Small intestine (tissue), 7 donors: ENCODE results near the gene ADCY6. TPM values are rescaled to one million over a fixed set of nuclear protein-coding genes. Genes with fewer than 3 reads are reported as not detected.

Source experiments
- DNase-seq, 2 donors: peaks; one replicate each; pipeline versions ENCODE4 v3.0.0 to v3.0.0-alpha.2; 2013
- FAIRE-seq: peaks from 2 replicates; lab custom pipeline; 2012; peaks lifted over from hg19 to GRCh38; lab: Jason Lieb, UNC
- H3K27ac ChIP-seq, 3 donors: one replicate each; pipeline ENCODE4 v1.5.1; 2013; ENCODE audit warnings: low read length in 2 of 3, mild to moderate bottlenecking in 2 of 3, control low read depth in 1 of 3, inconsistent platforms in 1 of 3, low read depth in 1 of 3, moderate library complexity in 1 of 3
- H3K27me3 ChIP-seq, 3 donors: one replicate each; pipeline ENCODE4 v1.6.1; 2013; ENCODE audit warnings: low read length in 3 of 3, inconsistent platforms in 1 of 3; ENCODE audit not compliant: control insufficient read depth in 3 of 3, insufficient read depth in 3 of 3
- H3K36me3 ChIP-seq, 3 donors: one replicate each; pipeline ENCODE4 v1.6.1; 2013; ENCODE audit warnings: low read length in 3 of 3, inconsistent platforms in 1 of 3, low read depth in 1 of 3, mild to moderate bottlenecking in 1 of 3, moderate library complexity in 1 of 3; ENCODE audit not compliant: control insufficient read depth in 3 of 3, insufficient read depth in 2 of 3
- H3K4me1 ChIP-seq, 3 donors: one replicate each; pipeline ENCODE4 v1.6.1; 2013; ENCODE audit warnings: low read length in 2 of 3, inconsistent platforms in 1 of 3, low read depth in 1 of 3, mild to moderate bottlenecking in 1 of 3, moderate library complexity in 1 of 3; ENCODE audit not compliant: control insufficient read depth in 3 of 3, insufficient read depth in 2 of 3
- H3K4me3 ChIP-seq, 3 donors: one replicate each; pipeline ENCODE4 v1.5.1; 2013; ENCODE audit warnings: low read length in 3 of 3, control low read depth in 1 of 3, inconsistent platforms in 1 of 3, low read depth in 1 of 3, mild to moderate bottlenecking in 1 of 3, moderate library complexity in 1 of 3
- H3K9me3 ChIP-seq, 2 donors: one replicate each; pipeline ENCODE4 v1.6.1; 2013; ENCODE audit warnings: low read depth in 1 of 2, low read length in 1 of 2; ENCODE audit not compliant: control insufficient read depth in 2 of 2, insufficient read depth in 1 of 2
- WGBS, 3 donors: extraction: QIAGEN DNeasy Blood & Tissue Kit; methylation state at CpG; one replicate each; pipeline ENCODE4 v1.1.7; 2013; 5-methylcytosine and 5-hydroxymethylcytosine counted together
- polyA plus RNA-seq, 4 donors: library from polyadenylated mRNA; stranded (reverse) in 3 of 4; unstranded in 1 of 4; fragments of 200-250 nt in 3 of 4; fragments of 120-200 nt in 1 of 4; gene quantifications; one replicate each; pipeline versions ENCODE4 v1.2.1 to v1.2.3, GENCODE V29; 2013
- donor health status: healthy with polysubstance abuse.
- donor health status: control.
- donor health status: control.
- donor health status: Bipolar disorder and iron deficiency.
- donor health status: healthy.

Gene ADCY6
- polyA plus RNA-seq, 4 donors: 14.1 to 56.6 (median 23.9) TPM

- H3K4me1 ChIP-seq: peaks cover 0 to 3% (median 0%) of the 10 kb centered on the region in 3 donors
- no peak overlapping the region for H3K4me3 ChIP-seq
- DNase-seq: no peak
- peaks cover 20 to 87% (median 23%) of the 10 kb centered on the region in 3 donors for H3K36me3 ChIP-seq
- no peaks in the 10 kb centered on the region for H3K9me3 ChIP-seq
- no peak for FAIRE-seq
- H3K27me3 ChIP-seq: no peaks in the 10 kb centered on the region
- WGBS, 3 donors: 84 to 89% (median 89%) methylated on average over 8 of the region's 8 CpGs
- no peak overlapping the region for H3K27ac ChIP-seq
Observed at GRCh38 chr12:48827026-48827425, 38.1 kb upstream of the ADCY6 start.

- DNase-seq: no peak
Observed at GRCh38 chr12:48826209-48826855, 37.4 kb upstream of the ADCY6 start.

GRCh38 chr12:48824905-48825304, 36.0 kb upstream of the ADCY6 start:
- Histone ChIP-seq H3K4me3 (no peak overlapping the region), H3K36me3 (peaks cover 3 to 68% (median 6%) of the 10 kb centered on the region in 3 donors), H3K4me1 (peaks cover 0 to 3% (median 0%) of the 10 kb centered on the region in 3 donors), H3K27me3 (no peaks in the 10 kb centered on the region), H3K27ac (no peak overlapping the region), H3K9me3 (no peaks in the 10 kb centered on the region)
- FAIRE-seq (no peak), DNase-seq (no peak)
- 90 to 98% (median 95%) methylated on average over 4 of the region's 4 CpGs for WGBS, 3 donors

More at GRCh38 chr12:48826209-48826855, 37.4 kb upstream of the ADCY6 start:
- Histone ChIP-seq H3K9me3 (no peaks in the 10 kb centered on the region), H3K27me3 (no peaks in the 10 kb centered on the region), H3K4me1 (peaks cover 0 to 3% (median 0%) of the 10 kb centered on the region in 3 donors), H3K27ac (no peak overlapping the region), H3K4me3 (no peak overlapping the region), H3K36me3 (peaks cover 15 to 80% (median 19%) of the 10 kb centered on the region in 3 donors)
- 85 to 86% (median 86%) methylated on average over 15 of the region's 15 CpGs for WGBS, 3 donors
- FAIRE-seq: no peak

GRCh38 chr12:48824112-48824511, 35.2 kb upstream of the ADCY6 start:
- Histone ChIP-seq H3K27me3 (peaks cover 0 to 4% (median 0%) of the 10 kb centered on the region in 3 donors), H3K4me1 (peaks cover 0 to 4% (median 3%) of the 10 kb centered on the region in 3 donors), H3K9me3 (no peaks in the 10 kb centered on the region), H3K36me3 (peaks cover 0 to 60% (median 4%) of the 10 kb centered on the region in 3 donors), H3K27ac (no peak overlapping the region), H3K4me3 (no peak overlapping the region)
- WGBS, 3 donors: 74 to 87% (median 75%) methylated on average over 10 to 12 of the region's 12 CpGs
- FAIRE-seq: no peak
- no peak for DNase-seq

GRCh38 chr12:48823281-48823680, 34.4 kb upstream of the ADCY6 start:
- H3K36me3 ChIP-seq: peaks cover 0 to 52% (median 0%) of the 10 kb centered on the region in 3 donors
- peaks cover 0 to 7% (median 3%) of the 10 kb centered on the region in 3 donors for H3K4me1 ChIP-seq
- no peak for DNase-seq
- WGBS, 3 donors: 91 to 96% (median 93%) methylated on average over 11 of the region's 11 CpGs
- no peak overlapping the region for H3K27ac ChIP-seq
- H3K9me3 ChIP-seq: no peaks in the 10 kb centered on the region
- no peak overlapping the region for H3K4me3 ChIP-seq
- no peak for FAIRE-seq
- peaks cover 0 to 6% (median 0%) of the 10 kb centered on the region in 3 donors for H3K27me3 ChIP-seq

- H3K4me3 ChIP-seq: no peak overlapping the region
- no peaks in the 10 kb centered on the region for H3K9me3 ChIP-seq
- peaks cover 0 to 46% (median 0%) of the 10 kb centered on the region in 3 donors for H3K36me3 ChIP-seq
- DNase-seq (no peak), FAIRE-seq (no peak)
- WGBS, 3 donors: 52 to 72% (median 56%) methylated on average over 2 of the region's 2 CpGs
- H3K27ac ChIP-seq: no peak overlapping the region
- peaks cover 0 to 13% (median 3%) of the 10 kb centered on the region in 3 donors for H3K4me1 ChIP-seq
- peaks cover 0 to 10% (median 0%) of the 10 kb centered on the region in 3 donors for H3K27me3 ChIP-seq
Observed at GRCh38 chr12:48822711-48823110, 33.8 kb upstream of the ADCY6 start.

- no peak overlapping the region for H3K27ac ChIP-seq
- H3K27me3 ChIP-seq: peaks cover 0 to 16% (median 0%) of the 10 kb centered on the region in 3 donors
- H3K4me1 ChIP-seq: peaks cover 0 to 14% (median 3%) of the 10 kb centered on the region in 3 donors
- H3K9me3 ChIP-seq: no peaks in the 10 kb centered on the region
- peaks cover 0 to 40% (median 0%) of the 10 kb centered on the region in 3 donors for H3K36me3 ChIP-seq
- no peak for FAIRE-seq
- H3K4me3 ChIP-seq: no peak overlapping the region
- 17 to 74% (median 44%) methylated on average over 5 of the region's 5 CpGs for WGBS, 3 donors
- DNase-seq: peak in 1 of 2 donors; percentile 65
Observed at GRCh38 chr12:48822139-48822538, 33.2 kb upstream of the ADCY6 start.

- H3K36me3 ChIP-seq: peaks cover 0 to 21% (median 0%) of the 10 kb centered on the region in 3 donors
- peaks cover 0 to 27% (median 10%) of the 10 kb centered on the region in 3 donors for H3K4me1 ChIP-seq
- H3K9me3 ChIP-seq: no peaks in the 10 kb centered on the region
- FAIRE-seq: no peak
- WGBS, 3 donors: 73 to 90% (median 89%) methylated on average over 4 to 5 of the region's 5 CpGs
- no peak for DNase-seq
- H3K27me3 ChIP-seq: peaks cover 0 to 16% (median 0%) of the 10 kb centered on the region in 3 donors
- no peak overlapping the region for H3K27ac ChIP-seq
- H3K4me3 ChIP-seq: no peak overlapping the region
Observed at GRCh38 chr12:48819986-48820725, 31.3 kb upstream of the ADCY6 start.
